ENCODE results near the gene CACHD1.

Gene CACHD1

GRCh38 chr1:64555947-64556346 lies 86.0 kb downstream of the CACHD1 start:
- no peak for DNase-seq

DNA sequence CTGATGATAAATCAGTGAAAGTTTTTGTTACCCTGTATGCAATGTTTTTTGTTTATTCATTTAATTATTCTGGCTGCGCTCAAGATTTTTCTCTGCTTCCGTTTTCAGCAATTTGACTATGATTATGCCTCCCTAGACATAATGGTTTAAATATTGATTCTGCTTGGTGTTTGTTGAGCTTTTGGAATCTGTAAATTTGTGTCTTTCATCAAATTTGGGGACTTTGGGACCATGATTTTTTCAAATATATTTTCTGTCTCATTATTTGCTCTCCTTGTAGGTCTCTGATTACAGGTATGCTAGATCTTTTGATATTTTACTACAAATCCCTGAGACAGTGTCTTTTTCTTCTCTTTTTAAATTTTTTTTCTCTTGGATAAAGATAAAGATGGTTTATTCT lies 92.1 kb downstream of the CACHD1 start:
- DNase-seq = no peak

- no peak for DNase-seq
Observed at GRCh38 chr1:64563958-64564565, 94.1 kb downstream of the CACHD1 start.

DNA sequence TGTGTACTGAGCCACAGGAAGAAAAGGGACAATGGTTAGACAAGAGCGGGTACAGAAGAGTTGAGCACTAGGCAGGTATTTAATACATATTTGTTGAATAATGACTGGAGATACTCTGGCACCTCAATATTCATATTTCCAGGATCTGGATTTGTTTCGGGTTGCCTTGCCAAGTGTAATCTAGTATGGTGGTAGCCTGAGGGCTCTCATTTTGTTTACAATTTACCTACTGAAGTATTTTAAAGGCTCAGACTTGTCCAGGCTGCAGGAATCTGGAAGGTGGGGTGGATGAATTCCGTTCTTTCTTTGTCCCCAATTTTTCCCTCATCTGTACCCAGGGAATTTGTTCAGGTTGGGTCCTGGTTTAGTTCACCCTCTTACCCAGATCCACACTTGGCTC lies 95.0 kb downstream of the CACHD1 start:
- DNase-seq = no peak

GRCh38 chr1:64567426-64568170 lies 97.7 kb downstream of the CACHD1 start:
- no peak for DNase-seq

DNA sequence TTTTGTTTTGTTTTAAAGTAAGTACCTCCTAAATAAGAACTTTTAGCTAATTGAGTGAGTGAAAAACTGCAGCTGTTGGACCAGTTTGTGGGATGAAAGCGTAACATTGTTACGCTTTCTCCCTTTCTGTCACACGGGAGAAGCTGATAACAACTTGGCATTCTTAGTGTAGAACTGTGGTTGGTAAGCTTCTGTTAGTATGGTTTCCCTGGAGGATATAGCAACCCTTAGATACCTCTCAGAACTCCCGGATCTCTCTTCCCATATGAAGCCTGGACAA lies 98.2 kb downstream of the CACHD1 start:
- no peak for DNase-seq

GRCh38 chr1:64569411-64569810 lies 99.5 kb downstream of the CACHD1 start:
- no peak for DNase-seq

- no peak for DNase-seq
Observed at GRCh38 chr1:64570267-64570855, 100.4 kb downstream of the CACHD1 start.

DNA sequence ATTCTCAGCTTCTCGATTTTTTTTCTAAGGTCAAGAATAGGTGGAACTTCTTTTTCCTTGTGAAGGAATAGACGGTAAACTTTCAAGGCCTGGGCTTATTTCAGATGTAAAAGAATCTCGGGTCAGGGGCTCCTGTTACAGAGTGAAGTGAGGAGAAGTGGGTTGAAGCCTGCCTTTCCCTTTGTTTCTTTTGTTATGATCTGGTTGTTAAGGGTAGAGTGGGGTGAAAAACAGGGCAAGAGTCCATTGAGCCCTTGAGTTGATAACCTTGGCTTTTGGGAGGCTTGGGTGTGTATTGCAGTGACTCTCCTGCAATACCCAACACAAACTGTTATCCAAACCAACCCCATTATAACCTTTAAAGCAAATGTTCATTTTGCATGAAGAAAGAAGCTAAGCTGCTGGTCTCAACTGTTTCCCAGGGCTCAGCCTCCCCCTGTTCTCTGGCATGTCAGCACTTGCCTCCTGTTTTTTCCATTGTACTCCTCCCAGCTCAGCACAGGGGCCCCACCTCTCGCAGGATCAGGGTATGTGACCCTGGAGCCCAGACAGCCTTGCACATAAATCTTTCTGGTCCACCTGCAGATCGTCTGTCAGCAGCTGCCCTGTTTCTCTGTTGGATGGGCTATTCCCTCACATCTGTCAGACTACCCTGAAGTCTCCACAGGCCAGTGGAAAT lies 102.4 kb downstream of the CACHD1 start:
- DNase-seq = no peak

DNA sequence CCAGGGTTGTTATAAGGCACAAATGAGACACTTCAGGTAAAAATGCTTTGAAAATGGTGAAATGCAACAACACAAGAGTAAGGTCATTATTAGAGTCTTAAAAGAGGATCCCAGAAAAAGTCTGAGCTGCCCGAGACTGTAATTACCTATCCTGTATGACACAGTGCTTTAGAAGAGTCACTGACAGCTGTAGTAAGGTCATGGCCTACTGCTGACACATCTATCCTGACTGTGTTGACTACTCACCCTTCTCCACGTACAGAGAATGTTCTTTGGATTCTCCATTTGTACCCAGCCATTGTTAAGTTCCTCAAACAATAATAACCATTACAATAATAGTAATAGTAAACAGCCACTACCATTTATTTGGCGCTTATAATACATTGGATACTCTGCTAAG lies 104.4 kb downstream of the CACHD1 start:
- no peak for DNase-seq

- DNase-seq = no peak
Observed at GRCh38 chr1:64575881-64576676, 106.2 kb downstream of the CACHD1 start.

GRCh38 chr1:64578270-64578973 lies 108.5 kb downstream of the CACHD1 start:
- no peak for DNase-seq

GRCh38 chr1:64579767-64580166 lies 109.8 kb downstream of the CACHD1 start:
- DNase-seq = no peak

GRCh38 chr1:64581135-64581842 lies 111.4 kb downstream of the CACHD1 start:
- no peak for DNase-seq

GRCh38 chr1:64581843-64582185 lies 111.9 kb downstream of the CACHD1 start:
- no peak for DNase-seq

- DNase-seq = no peak
Observed at GRCh38 chr1:64584479-64584878, 114.5 kb downstream of the CACHD1 start.

DNA sequence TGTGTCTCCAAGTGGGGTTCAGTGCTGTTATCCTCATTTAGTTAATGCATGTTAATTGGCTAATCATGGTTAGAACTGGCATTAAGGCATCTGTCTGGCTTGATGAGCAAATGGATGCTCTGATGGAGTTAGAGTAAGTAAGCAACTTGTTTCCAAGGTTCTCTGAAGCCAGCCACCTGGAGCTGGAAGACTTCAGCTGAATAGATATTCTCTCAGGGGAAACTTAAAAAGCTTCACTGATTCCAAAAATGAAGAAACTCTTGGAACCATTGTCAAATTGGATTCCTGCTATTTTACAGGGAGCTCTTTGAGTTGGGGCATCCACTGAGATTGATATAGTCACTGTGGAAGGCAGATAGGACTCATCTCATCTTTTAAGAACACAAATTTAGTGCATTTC lies 118.9 kb downstream of the CACHD1 start:
- DNase-seq = no peak

GRCh38 chr1:64590316-64590715 lies 120.4 kb downstream of the CACHD1 start:
- no peak for DNase-seq

- DNase-seq = no peak
Observed at GRCh38 chr1:64594446-64594845, 124.5 kb downstream of the CACHD1 start.

DNA sequence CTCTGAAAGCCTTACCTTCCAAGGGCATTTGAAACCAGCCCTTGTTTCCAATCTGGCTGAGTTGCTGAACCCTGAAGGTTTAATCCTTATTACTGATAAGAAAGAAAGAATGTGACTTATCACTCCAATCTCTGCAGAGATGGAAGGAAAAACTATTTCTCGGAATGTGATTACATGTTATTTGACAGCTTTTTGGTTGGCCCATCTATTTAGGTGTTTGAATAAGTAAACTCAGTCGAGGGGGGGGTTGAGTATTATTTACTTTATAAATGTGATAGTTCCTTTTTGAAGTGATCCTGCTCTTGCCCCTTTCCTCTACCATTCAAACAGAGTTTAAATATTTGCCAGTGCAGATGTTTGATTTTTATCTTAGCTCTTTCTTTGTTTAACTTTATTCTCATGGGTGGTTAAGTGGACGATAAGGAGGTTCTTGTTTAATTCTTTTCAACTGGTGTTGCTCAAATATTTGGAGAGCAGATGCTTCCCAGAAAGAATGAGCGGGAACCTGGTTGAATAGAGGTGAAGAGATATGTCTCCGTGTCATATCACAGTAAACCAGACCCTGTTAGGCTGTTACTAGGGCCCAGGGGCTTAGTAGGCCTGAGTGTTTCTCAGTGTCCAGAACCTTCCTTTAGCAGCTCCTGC lies 126.1 kb downstream of the CACHD1 start:
- no peak for DNase-seq

GRCh38 chr1:64597113-64597512 lies 127.2 kb downstream of the CACHD1 start:
- no peak for DNase-seq

Data from right forelimb (tissue), 1 donor.